Measurements from ENCODE around the gene PRAMEF27.
"Not testable (repeated sequence)": the region's sequence is repeated elsewhere in the genome, so short reads cannot be mapped to it uniquely, and the experiment has no call there.

The PRAMEF27 gene

GRCh38 chr1:13056475-13056874 is at the start of gene PRAMEF27:
TSS of gene PRAMEF27 (minus strand) at chr1:13056575. CDS start at chr1:13053659, 2,916 bp downstream.
- DNase-seq (ENCODE audit: low read depth) = not testable (repeated sequence)

GRCh38 chr1:13070474-13070873 is 14.1 kb upstream of the PRAMEF27 start, which contains the start of gene PRAMEF25:
TSS of gene PRAMEF25 (plus strand) at chr1:13070774. CDS start at chr1:13073694, 2,920 bp downstream.
- DNase-seq (ENCODE audit: low read depth) = not testable (repeated sequence)

GRCh38 chr1:13019846-13020245 is 36.5 kb downstream of the PRAMEF27 start:
- DNase-seq (ENCODE audit: low read depth) = not testable (repeated sequence)

DNA sequence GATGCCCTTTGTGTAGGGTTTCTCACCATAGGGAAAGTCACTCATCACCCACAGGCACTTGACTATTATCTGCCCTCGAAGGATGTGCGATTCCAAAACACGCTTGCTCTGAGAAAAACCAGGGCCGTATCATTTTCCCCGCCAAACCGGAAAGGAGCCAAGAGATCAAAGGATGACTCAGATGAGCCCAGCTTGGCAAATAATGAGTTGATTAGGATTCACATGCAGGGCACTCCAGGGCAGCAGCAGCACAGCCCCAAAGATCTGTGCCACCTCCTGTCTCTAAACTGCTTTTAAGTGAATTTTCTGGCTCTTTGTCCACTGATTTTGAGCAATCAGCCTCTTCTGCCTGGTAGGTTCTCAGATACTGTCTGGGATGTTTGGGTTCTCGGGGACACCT is 44.4 kb downstream of the PRAMEF27 start:
- DNase-seq (ENCODE audit: low read depth) = not testable (repeated sequence)

GRCh38 chr1:13009348-13009747 is 47.0 kb downstream of the PRAMEF27 start:
- DNase-seq (ENCODE audit: low read depth) = not testable (repeated sequence)

GRCh38 chr1:13005732-13006131 is 50.6 kb downstream of the PRAMEF27 start:
- DNase-seq (ENCODE audit: low read depth) = not testable (repeated sequence)

All from activated T-cell treated with anti-CD3 and anti-CD28 coated beads for 48 hours (primary cell).